Measurements from ENCODE around the gene RTEL1.

DNA sequence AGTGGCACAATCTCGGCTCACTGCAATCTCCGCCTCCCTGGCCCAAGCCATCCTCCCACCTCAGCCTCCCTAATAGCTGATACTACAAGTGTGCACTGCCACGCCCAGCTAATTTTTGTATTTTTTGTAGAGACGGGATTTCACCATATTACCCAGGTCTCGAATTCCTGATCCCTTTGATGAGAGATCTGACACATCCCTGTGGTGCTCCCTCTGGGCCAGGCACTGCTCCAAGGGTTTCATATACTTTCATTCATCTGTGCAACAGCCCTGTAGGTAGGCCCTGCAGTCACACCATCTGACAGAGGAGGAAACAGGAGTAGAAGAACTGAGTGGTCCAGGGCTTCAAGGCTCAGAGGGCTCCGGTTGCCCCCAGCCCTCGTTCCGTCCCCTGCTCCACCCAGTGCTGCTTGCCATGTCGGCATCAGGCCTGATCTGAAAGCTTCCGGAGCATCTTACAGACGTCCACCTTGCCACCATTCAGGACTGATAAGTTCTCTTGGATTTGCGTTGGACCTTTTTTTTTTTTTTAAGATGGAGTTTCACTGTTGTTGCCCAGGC is 53.1 kb downstream of the RTEL1 start:
- TF ChIP-seq, protein P1, sequence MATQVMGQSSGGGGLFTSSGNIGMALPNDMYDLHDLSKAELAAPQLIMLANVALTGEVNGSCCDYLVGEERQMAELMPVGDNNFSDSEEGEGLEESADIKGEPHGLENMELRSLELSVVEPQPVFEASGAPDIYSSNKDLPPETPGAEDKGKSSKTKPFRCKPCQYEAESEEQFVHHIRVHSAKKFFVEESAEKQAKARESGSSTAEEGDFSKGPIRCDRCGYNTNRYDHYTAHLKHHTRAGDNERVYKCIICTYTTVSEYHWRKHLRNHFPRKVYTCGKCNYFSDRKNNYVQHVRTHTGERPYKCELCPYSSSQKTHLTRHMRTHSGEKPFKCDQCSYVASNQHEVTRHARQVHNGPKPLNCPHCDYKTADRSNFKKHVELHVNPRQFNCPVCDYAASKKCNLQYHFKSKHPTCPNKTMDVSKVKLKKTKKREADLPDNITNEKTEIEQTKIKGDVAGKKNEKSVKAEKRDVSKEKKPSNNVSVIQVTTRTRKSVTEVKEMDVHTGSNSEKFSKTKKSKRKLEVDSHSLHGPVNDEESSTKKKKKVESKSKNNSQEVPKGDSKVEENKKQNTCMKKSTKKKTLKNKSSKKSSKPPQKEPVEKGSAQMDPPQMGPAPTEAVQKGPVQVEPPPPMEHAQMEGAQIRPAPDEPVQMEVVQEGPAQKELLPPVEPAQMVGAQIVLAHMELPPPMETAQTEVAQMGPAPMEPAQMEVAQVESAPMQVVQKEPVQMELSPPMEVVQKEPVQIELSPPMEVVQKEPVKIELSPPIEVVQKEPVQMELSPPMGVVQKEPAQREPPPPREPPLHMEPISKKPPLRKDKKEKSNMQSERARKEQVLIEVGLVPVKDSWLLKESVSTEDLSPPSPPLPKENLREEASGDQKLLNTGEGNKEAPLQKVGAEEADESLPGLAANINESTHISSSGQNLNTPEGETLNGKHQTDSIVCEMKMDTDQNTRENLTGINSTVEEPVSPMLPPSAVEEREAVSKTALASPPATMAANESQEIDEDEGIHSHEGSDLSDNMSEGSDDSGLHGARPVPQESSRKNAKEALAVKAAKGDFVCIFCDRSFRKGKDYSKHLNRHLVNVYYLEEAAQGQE (IDR thresholded peaks at IDR 0.05; ENCODE audit: insufficient read depth in 1 of 2, low read depth in 2 of 2, low read length in 1 of 2), result no peak
- TF ChIP-seq, protein P2, sequence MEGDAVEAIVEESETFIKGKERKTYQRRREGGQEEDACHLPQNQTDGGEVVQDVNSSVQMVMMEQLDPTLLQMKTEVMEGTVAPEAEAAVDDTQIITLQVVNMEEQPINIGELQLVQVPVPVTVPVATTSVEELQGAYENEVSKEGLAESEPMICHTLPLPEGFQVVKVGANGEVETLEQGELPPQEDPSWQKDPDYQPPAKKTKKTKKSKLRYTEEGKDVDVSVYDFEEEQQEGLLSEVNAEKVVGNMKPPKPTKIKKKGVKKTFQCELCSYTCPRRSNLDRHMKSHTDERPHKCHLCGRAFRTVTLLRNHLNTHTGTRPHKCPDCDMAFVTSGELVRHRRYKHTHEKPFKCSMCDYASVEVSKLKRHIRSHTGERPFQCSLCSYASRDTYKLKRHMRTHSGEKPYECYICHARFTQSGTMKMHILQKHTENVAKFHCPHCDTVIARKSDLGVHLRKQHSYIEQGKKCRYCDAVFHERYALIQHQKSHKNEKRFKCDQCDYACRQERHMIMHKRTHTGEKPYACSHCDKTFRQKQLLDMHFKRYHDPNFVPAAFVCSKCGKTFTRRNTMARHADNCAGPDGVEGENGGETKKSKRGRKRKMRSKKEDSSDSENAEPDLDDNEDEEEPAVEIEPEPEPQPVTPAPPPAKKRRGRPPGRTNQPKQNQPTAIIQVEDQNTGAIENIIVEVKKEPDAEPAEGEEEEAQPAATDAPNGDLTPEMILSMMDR (IDR thresholded peaks at IDR 0.05), result no peak
- no peak for TF ChIP-seq SIN3A (IDR thresholded peaks at IDR 0.05; ENCODE audit: borderline replicate concordance, insufficient read depth, low read depth, low read length)
- TF ChIP-seq POLR2AphosphoS5 (IDR thresholded peaks at IDR 0.05; ENCODE audit: low read depth, low read length), result no peak

Measured in Panc1 (cell line).